SK-N-SH treated with all-trans-retinoic acid at 6 μM for 48 hours (cell line): Measurements from ENCODE around the gene KNDC1.
"Not testable (repeated sequence)": the region's sequence is repeated elsewhere in the genome, so short reads cannot be mapped to it uniquely, and the experiment has no call there.

Experiments
- ATAC-seq: fragments of 200-7000 bp; cut with Tn5 transposase; 3 replicates; pipeline ENCODE4 v1.9.1; 2020; ENCODE audit warnings: mild to moderate bottlenecking, moderate library complexity
- BACH2 ChIP-seq: fragments of 250-450 bp; sonication (Bioruptor Pico); IDR thresholded peaks from 2 replicates; pipeline ENCODE4 v1.9.0; 2021; ENCODE audit warnings: mild to moderate bottlenecking, borderline replicate concordance
- CSDC2 ChIP-seq: fragments of 250-450 bp; sonication (Bioruptor Pico); IDR thresholded peaks from 2 replicates; pipeline ENCODE4 v1.5.0; 2020; ENCODE audit warnings: mild to moderate bottlenecking, moderate library complexity
- CSRNP3 ChIP-seq: fragments of 250-450 bp; sonication (Bioruptor Pico); IDR thresholded peaks from 2 replicates; pipeline ENCODE4 v1.5.1; 2021; ENCODE audit warnings: mild to moderate bottlenecking, moderate library complexity
- GLIS3 ChIP-seq: fragments of 250-450 bp; sonication (Bioruptor Pico); IDR thresholded peaks from 2 replicates; pipeline ENCODE4 v1.5.0; 2020; ENCODE audit warnings: mild to moderate bottlenecking, moderate library complexity
- OSR1 ChIP-seq: fragments of 250-450 bp; sonication (Bioruptor Pico); IDR thresholded peaks from 2 replicates; pipeline ENCODE4 v1.8.0; 2022; ENCODE audit warnings: moderate library complexity, mild to moderate bottlenecking, inconsistent platforms
- POU6F1 ChIP-seq: fragments of 250-450 bp; sonication (Bioruptor Pico); IDR thresholded peaks from 2 replicates; pipeline ENCODE4 v1.8.0; 2021; ENCODE audit warnings: low read depth, mild to moderate bottlenecking, moderate library complexity, borderline replicate concordance
- PPARA ChIP-seq: fragments of 250-450 bp; sonication (Bioruptor Pico); IDR thresholded peaks from 2 replicates; pipeline ENCODE4 v1.5.0; 2020; ENCODE audit warnings: mild to moderate bottlenecking, borderline replicate concordance
- TCF4 ChIP-seq: fragments of 250-450 bp; sonication (Bioruptor Pico); IDR thresholded peaks from 2 replicates; pipeline ENCODE4 v1.8.0; 2021; ENCODE audit warnings: mild to moderate bottlenecking, moderate library complexity, borderline replicate concordance
- TOX ChIP-seq: fragments of 250-450 bp; sonication (Bioruptor Pico); IDR thresholded peaks from 2 replicates; pipeline ENCODE4 v1.8.0; 2021; ENCODE audit warnings: mild to moderate bottlenecking, moderate library complexity, borderline replicate concordance
- TSHZ2 ChIP-seq: fragments of 250-450 bp; sonication (Bioruptor Pico); IDR thresholded peaks from 2 replicates; pipeline ENCODE4 v1.5.0; 2020; ENCODE audit warnings: mild to moderate bottlenecking, moderate library complexity
- ZC3H10 ChIP-seq: fragments of 250-450 bp; sonication (Bioruptor Pico); IDR thresholded peaks from 2 replicates; pipeline ENCODE4 v1.5.1; 2021; ENCODE audit warnings: mild to moderate bottlenecking, moderate library complexity
- ZFP3 ChIP-seq: fragments of 250-450 bp; sonication (Bioruptor Pico); IDR thresholded peaks from 2 replicates; pipeline ENCODE4 v1.5.0; 2020; ENCODE audit warnings: mild to moderate bottlenecking, moderate library complexity
- ZNF70 ChIP-seq: fragments of 450-650 bp; formaldehyde crosslinking; IDR thresholded peaks from 2 replicates; pipeline ENCODE4 v1.5.0; 2020; ENCODE audit warnings: mild to moderate bottlenecking, moderate library complexity
- TF ChIP-seq, protein P1 (sequence below): fragments of 250-450 bp; sonication (Bioruptor Pico); IDR thresholded peaks from 2 replicates; pipeline ENCODE4 v1.8.0; 2020; ENCODE audit warnings: mild to moderate bottlenecking, moderate library complexity, borderline replicate concordance

Gene KNDC1, protein sequence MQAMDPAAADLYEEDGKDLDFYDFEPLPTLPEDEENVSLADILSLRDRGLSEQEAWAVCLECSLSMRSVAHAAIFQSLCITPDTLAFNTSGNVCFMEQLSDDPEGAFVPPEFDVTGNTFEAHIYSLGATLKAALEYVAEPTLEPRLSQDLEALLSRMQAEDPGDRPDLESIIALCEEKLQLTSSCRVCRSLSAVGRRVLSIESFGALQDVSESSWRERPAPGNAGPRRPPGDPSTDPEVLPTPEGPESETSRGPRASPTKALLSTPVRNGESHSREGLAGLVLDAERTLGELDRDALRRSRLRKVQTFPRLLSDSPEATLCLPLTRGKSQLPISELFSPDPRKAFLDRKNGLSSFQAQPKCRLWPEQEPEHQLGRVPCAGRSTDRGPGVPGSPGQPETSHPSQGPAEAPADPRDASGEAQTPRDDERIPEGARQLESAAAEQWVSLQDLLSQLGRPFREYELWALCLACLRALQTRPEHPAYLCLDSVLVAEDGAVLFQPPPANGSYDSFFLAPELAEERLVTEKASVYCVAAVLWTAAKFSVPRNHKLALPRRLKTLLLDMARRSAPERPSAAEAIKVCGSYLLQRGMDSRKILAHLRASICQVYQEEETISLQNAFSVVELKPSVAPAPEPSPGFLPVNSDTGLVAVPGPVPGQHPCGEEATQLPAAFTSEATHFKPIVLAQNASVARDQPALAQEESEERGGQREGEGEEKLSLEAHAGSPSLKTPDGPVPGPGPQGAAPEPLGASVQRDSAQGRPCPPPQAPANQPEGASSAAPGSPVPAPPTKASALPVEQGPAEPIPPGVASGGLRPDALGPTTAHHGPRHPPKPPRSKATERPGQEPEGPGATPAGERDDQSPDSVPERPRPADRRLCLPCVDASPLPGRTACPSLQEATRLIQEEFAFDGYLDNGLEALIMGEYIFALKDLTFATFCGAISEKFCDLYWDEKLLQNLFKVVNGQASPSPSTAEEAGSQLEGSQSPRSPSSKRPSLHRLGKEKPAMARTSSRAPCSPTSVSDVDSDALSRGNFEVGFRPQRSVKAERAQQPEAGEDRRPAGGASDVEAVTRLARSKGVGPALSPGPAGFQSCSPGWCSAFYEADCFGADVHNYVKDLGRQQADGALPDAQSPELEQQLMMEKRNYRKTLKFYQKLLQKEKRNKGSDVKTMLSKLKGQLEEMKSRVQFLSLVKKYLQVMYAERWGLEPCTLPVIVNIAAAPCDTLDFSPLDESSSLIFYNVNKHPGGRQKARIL (N-terminal part only)

DNA sequence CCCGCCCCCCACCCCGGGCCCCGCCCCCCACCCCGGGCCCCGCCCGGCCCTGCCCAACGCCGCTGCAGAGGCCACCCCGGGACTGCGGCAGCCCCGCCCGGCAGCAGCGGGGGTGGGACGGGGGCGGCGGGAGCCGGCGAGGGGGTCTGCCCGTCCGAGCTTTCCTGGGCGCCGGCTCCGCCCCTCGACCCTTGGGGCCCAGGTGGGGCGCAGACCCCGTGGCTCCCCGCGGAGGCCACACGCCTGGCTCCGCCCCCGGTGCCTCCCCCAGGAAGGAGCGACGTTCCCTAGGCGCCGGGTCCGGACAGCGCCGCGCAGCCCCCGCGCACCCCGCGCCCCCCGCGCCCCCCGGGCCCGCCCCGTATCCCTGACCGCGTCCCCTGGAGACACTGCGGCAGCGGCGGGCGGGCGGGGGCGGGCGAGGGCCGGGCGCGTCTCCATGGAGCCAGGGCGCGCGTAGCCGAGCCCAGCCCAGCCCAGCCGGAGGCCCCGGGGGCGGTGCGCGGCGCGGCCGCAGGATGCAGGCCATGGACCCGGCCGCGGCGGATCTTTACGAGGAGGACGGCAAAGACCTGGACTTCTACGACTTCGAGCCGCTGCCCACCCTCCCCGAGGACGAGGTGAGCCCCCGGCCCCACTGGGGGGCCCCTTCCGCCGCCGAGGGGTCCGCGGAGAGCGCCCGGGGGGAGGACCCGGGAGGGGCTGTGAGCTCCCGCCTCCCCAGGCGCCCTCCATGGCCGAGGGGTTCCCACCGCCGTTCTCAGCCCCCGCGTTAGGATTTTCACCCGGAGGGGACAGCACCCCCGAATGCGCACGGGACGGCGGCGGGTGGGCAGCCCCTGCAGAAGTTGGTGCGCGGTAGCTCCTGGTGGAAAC is at the start of gene KNDC1:
Gene KNDC1, plus strand, starts transcription at position 270 of the 876 bp plus-strand sequence. Its CDS starts 249 bp downstream, at position 519.
- TF ChIP-seq TSHZ2 (no peak), TCF4 (no peak), CSDC2 (CRISPR knock-in tag) (no peak), BACH2 (no peak), ZC3H10 (CRISPR knock-in tag) (no peak), CSRNP3 (no peak), GLIS3 (CRISPR knock-in tag) (no peak), ZFP3 (no peak), POU6F1 (CRISPR knock-in tag) (no peak), ZNF70 (CRISPR knock-in tag) (no peak), PPARA (no peak)
- ATAC-seq = peak; percentile 62

DNA sequence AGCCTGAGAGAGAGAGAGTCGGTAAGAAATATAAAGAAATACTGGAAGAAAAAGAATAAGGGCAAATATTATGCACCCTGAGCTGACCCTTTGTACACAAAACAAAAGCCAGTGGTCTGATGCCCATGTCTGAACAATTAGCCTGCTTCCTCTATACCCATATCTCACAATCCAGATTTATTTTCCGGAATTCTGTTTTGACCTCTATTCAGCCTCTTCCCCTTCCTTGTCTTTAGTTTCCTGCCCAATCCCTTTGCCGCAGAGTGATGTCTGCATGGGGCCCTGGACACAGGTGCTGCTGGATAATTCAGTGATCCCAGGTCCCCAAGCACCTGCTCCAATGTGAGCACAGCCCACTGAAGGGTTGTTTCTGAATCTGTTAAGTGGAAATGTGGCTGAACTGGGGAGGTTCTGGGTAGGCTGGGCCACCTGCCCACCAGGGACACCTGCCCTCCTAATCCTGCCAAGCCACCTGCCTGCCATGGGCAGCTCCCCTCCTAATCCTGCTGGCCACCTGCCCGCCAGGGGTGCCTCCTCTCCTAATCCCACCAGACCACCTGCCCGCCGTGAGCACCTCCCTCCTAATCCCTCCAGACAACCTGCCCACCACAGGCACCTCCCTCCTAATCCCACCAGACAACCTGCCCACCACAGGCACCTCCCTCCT is 49.3 kb upstream of the KNDC1 start:
- TF ChIP-seq OSR1 (CRISPR knock-in tag) (no peak), TCF4 (no peak), ZNF70 (CRISPR knock-in tag) (no peak), POU6F1 (CRISPR knock-in tag) (no peak), TOX (CRISPR knock-in tag) (no peak)
- TF ChIP-seq, protein P1, sequence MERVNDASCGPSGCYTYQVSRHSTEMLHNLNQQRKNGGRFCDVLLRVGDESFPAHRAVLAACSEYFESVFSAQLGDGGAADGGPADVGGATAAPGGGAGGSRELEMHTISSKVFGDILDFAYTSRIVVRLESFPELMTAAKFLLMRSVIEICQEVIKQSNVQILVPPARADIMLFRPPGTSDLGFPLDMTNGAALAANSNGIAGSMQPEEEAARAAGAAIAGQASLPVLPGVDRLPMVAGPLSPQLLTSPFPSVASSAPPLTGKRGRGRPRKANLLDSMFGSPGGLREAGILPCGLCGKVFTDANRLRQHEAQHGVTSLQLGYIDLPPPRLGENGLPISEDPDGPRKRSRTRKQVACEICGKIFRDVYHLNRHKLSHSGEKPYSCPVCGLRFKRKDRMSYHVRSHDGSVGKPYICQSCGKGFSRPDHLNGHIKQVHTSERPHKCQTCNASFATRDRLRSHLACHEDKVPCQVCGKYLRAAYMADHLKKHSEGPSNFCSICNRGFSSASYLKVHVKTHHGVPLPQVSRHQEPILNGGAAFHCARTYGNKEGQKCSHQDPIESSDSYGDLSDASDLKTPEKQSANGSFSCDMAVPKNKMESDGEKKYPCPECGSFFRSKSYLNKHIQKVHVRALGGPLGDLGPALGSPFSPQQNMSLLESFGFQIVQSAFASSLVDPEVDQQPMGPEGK (CRISPR knock-in tag) = no peak
- ATAC-seq = no peak

- ATAC-seq = not testable (repeated sequence)
Measured at GRCh38 chr10:133111640-133112039, 48.4 kb upstream of the KNDC1 start.
